Mesenchymal stem cell (in vitro differentiated cells and primary cell): Measurements from ENCODE around the gene RNF138.
"Not testable (repeated sequence)": the region's sequence is repeated elsewhere in the genome, so short reads cannot be mapped to it uniquely, and the experiment has no call there.

ENCODE experiments used
- DNase-seq: peaks from one replicate; pipeline ENCODE4 v3.0.0-alpha.2; 2013
- H2AFZ ChIP-seq: one replicate; pipeline ENCODE4 v1.6.1; 2013; ENCODE audit warnings: low read depth, mild to moderate bottlenecking, control low read depth, inconsistent platforms, low read length, moderate library complexity
- H2AK5ac ChIP-seq: 2 replicates; pipeline ENCODE4 v1.6.1; 2013; ENCODE audit warnings: low read length, moderate library complexity, mild to moderate bottlenecking, inconsistent platforms; ENCODE audit not compliant: severe bottlenecking
- H2BK120ac ChIP-seq: one replicate; pipeline ENCODE4 v1.6.1; 2013; ENCODE audit warnings: low read depth, mild to moderate bottlenecking, inconsistent platforms, low read length, moderate library complexity
- H2BK12ac ChIP-seq, 2 experiments: one replicate each; pipeline ENCODE4 v1.6.1; 2013; ENCODE audit warnings: inconsistent platforms in 2 of 2, low read length in 2 of 2, mild to moderate bottlenecking in 2 of 2, moderate library complexity in 2 of 2, control low read depth in 1 of 2
- H2BK15ac ChIP-seq: one replicate; pipeline ENCODE4 v1.6.1; 2013; ENCODE audit warnings: mild to moderate bottlenecking, low read depth, inconsistent platforms; ENCODE audit not compliant: poor library complexity, severe bottlenecking
- H2BK5ac ChIP-seq: 2 replicates; pipeline ENCODE4 v1.6.1; 2013; ENCODE audit warnings: low read depth, mild to moderate bottlenecking, low read length, control low read depth, inconsistent platforms; ENCODE audit not compliant: poor library complexity, severe bottlenecking
- H3K14ac ChIP-seq, 2 experiments: one replicate each; pipeline ENCODE4 v1.6.1; 2013; ENCODE audit warnings: inconsistent platforms in 2 of 2, low read length in 2 of 2, control low read depth in 1 of 2, mild to moderate bottlenecking in 1 of 2, moderate library complexity in 1 of 2
- H3K18ac ChIP-seq, 2 experiments: one replicate each; pipeline ENCODE4 v1.6.1; 2013; ENCODE audit warnings: inconsistent platforms in 2 of 2, low read length in 2 of 2, control low read depth in 1 of 2, low read depth in 1 of 2, mild to moderate bottlenecking in 1 of 2
- H3K23ac ChIP-seq, 2 experiments: one replicate each; pipeline ENCODE4 v1.6.1; 2013; ENCODE audit warnings: inconsistent platforms in 2 of 2, low read length in 2 of 2, mild to moderate bottlenecking in 2 of 2, moderate library complexity in 2 of 2, control low read depth in 1 of 2
- H3K27ac ChIP-seq: 2 replicates; pipeline ENCODE4 v1.5.1; 2013; ENCODE audit warnings: mild to moderate bottlenecking, moderate library complexity, low read length, control low read depth, inconsistent platforms; ENCODE audit not compliant: poor library complexity, severe bottlenecking
- H3K27me3 ChIP-seq, 2 experiments: 2 replicates each; pipeline versions ENCODE4 v1.6.1 to v1.7.0; 2013; ENCODE audit warnings: low read length in 2 of 2, mild to moderate bottlenecking in 2 of 2, moderate library complexity in 2 of 2, control low read depth in 1 of 2, inconsistent platforms in 1 of 2; ENCODE audit not compliant: control insufficient read depth in 1 of 2, insufficient read depth in 1 of 2
- H3K36me3 ChIP-seq, 2 experiments: 2 replicates each; pipeline versions ENCODE4 v1.6.1 to v1.7.0; 2013; ENCODE audit warnings: low read length in 2 of 2, control low read depth in 1 of 2, inconsistent platforms in 1 of 2, low read depth in 1 of 2, mild to moderate bottlenecking in 1 of 2; ENCODE audit not compliant: insufficient read depth in 2 of 2, control insufficient read depth in 1 of 2
- H3K4ac ChIP-seq, 2 experiments: one replicate each; pipeline ENCODE4 v1.6.1; 2013; ENCODE audit warnings: inconsistent platforms in 2 of 2, low read length in 2 of 2, mild to moderate bottlenecking in 2 of 2, moderate library complexity in 2 of 2, control low read depth in 1 of 2, low read depth in 1 of 2
- H3K4me1 ChIP-seq: 2 replicates; pipeline ENCODE4 v1.6.1; 2013; ENCODE audit warnings: low read depth, low read length, control low read depth; ENCODE audit not compliant: control insufficient read depth, insufficient read depth
- H3K4me2 ChIP-seq: 2 replicates; pipeline ENCODE4 v1.6.1; 2013; ENCODE audit warnings: low read length, mild to moderate bottlenecking, inconsistent platforms; ENCODE audit not compliant: poor library complexity, severe bottlenecking
- H3K4me3 ChIP-seq, 2 experiments: 2 replicates each; pipeline versions ENCODE4 v1.5.1 to v1.7.0; 2013; ENCODE audit warnings: low read length in 2 of 2, mild to moderate bottlenecking in 2 of 2, control low read depth in 1 of 2, low read depth in 1 of 2; ENCODE audit not compliant: insufficient read depth in 1 of 2
- H3K79me1 ChIP-seq: replicated peaks from 2 replicates; pipeline ENCODE4 v1.6.1; 2013; ENCODE audit warnings: mild to moderate bottlenecking, control low read depth, low read length, inconsistent platforms; ENCODE audit not compliant: poor library complexity, severe bottlenecking
- H3K9ac ChIP-seq: 2 replicates; pipeline ENCODE4 v1.7.0; 2013; ENCODE audit warnings: mild to moderate bottlenecking, low read length, moderate library complexity
- H3K9me3 ChIP-seq: 2 replicates; pipeline ENCODE4 v1.7.0; 2013; ENCODE audit warnings: mild to moderate bottlenecking, low read length; ENCODE audit not compliant: control insufficient read depth
- H4K8ac ChIP-seq: one replicate; pipeline ENCODE4 v1.6.1; 2013; ENCODE audit warnings: inconsistent platforms, mild to moderate bottlenecking, low read length, moderate library complexity
- H4K91ac ChIP-seq: one replicate; pipeline ENCODE4 v1.6.1; 2013; ENCODE audit warnings: mild to moderate bottlenecking, low read length, inconsistent platforms
- WGBS: methylation state at CpG from one replicate; pipeline ENCODE4 v1.1.7; 2013; ENCODE audit warnings: mixed read lengths; 5-methylcytosine and 5-hydroxymethylcytosine counted together

RNF138 gene

GRCh38 chr18:32157580-32157979 is 65.9 kb downstream of the RNF138 start:
- no peak overlapping the region for H3K4ac ChIP-seq
- H3K4me2 ChIP-seq = no peak overlapping the region
- H3K23ac ChIP-seq = no peak overlapping the region
- H3K4me1 ChIP-seq = no peaks in the 10 kb centered on the region
- no peak overlapping the region for H2BK12ac ChIP-seq
- DNase-seq = no peak
- H3K18ac ChIP-seq = no peak overlapping the region
- WGBS = 74% methylated on average over 5 of the region's 5 CpGs
- no peaks in the 10 kb centered on the region for H3K27me3 ChIP-seq
- no peak overlapping the region for H2BK15ac ChIP-seq
- H2BK120ac ChIP-seq = no peak overlapping the region
- no peak overlapping the region for H4K91ac ChIP-seq
- no peak overlapping the region for H2AK5ac ChIP-seq
- H3K79me1 ChIP-seq = no peaks in the 10 kb centered on the region
- H3K9ac ChIP-seq = peak overlapping the region; percentile 60
- H3K14ac ChIP-seq = no peak overlapping the region
- H4K8ac ChIP-seq = no peak overlapping the region
- H3K9me3 ChIP-seq = no peaks in the 10 kb centered on the region
- no peak overlapping the region for H3K27ac ChIP-seq
- H3K4me3 ChIP-seq = peak overlapping the region in 1 of 2 experiments; percentile 67
- no peak overlapping the region for H2BK5ac ChIP-seq
- no peak overlapping the region for H2AFZ ChIP-seq
- no peaks in the 10 kb centered on the region for H3K36me3 ChIP-seq

DNA sequence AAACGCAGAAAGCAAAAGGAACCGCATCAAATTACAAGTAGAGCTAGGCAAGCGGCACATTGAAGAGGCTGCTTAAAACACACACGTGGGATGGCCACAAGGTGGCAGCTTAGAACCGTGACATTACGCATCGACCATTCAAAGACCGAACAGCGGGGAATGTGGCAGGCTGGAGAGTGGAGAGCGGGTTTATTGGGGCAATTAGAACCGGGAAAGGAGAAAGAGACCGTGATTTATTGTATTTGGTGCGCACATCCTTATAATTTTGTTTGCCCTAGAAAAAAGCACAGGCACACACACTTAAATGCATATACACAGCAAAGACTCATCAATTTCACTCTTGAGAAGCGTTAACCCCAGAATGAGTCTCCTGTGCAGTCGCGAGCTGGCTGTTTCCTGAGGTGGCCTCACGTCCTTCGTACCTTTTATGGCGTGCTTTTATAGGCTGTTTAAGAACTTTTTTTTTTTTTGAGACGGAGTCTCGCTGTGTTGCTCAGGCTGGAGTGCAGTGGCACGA is 66.5 kb downstream of the RNF138 start:
- Histone ChIP-seq H3K36me3 (no peaks in the 10 kb centered on the region), H3K27me3 (peaks cover 0 to 1% of the 10 kb centered on the region in 2 experiments), H2AFZ (no peak overlapping the region), H3K9me3 (no peaks in the 10 kb centered on the region), H3K18ac (no peak overlapping the region), H3K23ac (no peak overlapping the region), H3K4me3 (peak overlapping the region in 1 of 2 experiments; percentile 67), H2BK15ac (no peak overlapping the region), H3K4me1 (no peaks in the 10 kb centered on the region), H2BK12ac (no peak overlapping the region), H2BK120ac (no peak overlapping the region), H3K79me1 (no peaks in the 10 kb centered on the region), H3K14ac (no peak overlapping the region), H3K27ac (no peak overlapping the region), H4K91ac (no peak overlapping the region), H3K4me2 (peak overlapping the region; percentile 91), H3K4ac (no peak overlapping the region), H3K9ac (peak overlapping the region; percentile 60), H2BK5ac (no peak overlapping the region), H4K8ac (no peak overlapping the region), H2AK5ac (no peak overlapping the region)
- peak; percentile 89 for DNase-seq
- WGBS = 3% methylated on average over 20 of the region's 22 CpGs

GRCh38 chr18:32158631-32159030 is 67.0 kb downstream of the RNF138 start:
- not testable (repeated sequence) for H3K18ac ChIP-seq, H3K27ac ChIP-seq, H2AFZ ChIP-seq, H3K36me3 ChIP-seq, H2BK120ac ChIP-seq, H4K8ac ChIP-seq, H3K27me3 ChIP-seq, H3K14ac ChIP-seq, H3K4me1 ChIP-seq, H3K79me1 ChIP-seq, H4K91ac ChIP-seq, H3K23ac ChIP-seq, H2BK12ac ChIP-seq, H3K4ac ChIP-seq, H3K9me3 ChIP-seq, DNase-seq, H3K4me2 ChIP-seq, H2AK5ac ChIP-seq, H2BK15ac ChIP-seq, H2BK5ac ChIP-seq
- Histone ChIP-seq H3K9ac (peak overlapping the region; percentile 60), H3K4me3 (peak overlapping the region in 1 of 2 experiments; percentile 67)
- 82% methylated on average over 8 of the region's 9 CpGs for WGBS

GRCh38 chr18:32160547-32160946 is 68.9 kb downstream of the RNF138 start:
- no peak overlapping the region for H3K4me3 ChIP-seq
- no peak overlapping the region for H2BK15ac ChIP-seq
- H3K4ac ChIP-seq = no peak overlapping the region
- H3K23ac ChIP-seq = no peak overlapping the region
- H3K27ac ChIP-seq = no peak overlapping the region
- H4K8ac ChIP-seq = no peak overlapping the region
- H3K4me1 ChIP-seq = no peaks in the 10 kb centered on the region
- H2BK120ac ChIP-seq = no peak overlapping the region
- H2BK5ac ChIP-seq = no peak overlapping the region
- H2AFZ ChIP-seq = no peak overlapping the region
- no peak overlapping the region for H3K9ac ChIP-seq
- H3K14ac ChIP-seq = no peak overlapping the region
- H2AK5ac ChIP-seq = no peak overlapping the region
- H3K79me1 ChIP-seq = no peaks in the 10 kb centered on the region
- no peaks in the 10 kb centered on the region for H3K9me3 ChIP-seq
- H3K18ac ChIP-seq = no peak overlapping the region
- DNase-seq = no peak
- no peak overlapping the region for H3K4me2 ChIP-seq
- H4K91ac ChIP-seq = no peak overlapping the region
- H3K27me3 ChIP-seq = peaks cover 5 to 8% of the 10 kb centered on the region in 2 experiments
- 42% methylated on average over 1 of the region's 2 CpGs for WGBS
- H3K36me3 ChIP-seq = no peaks in the 10 kb centered on the region
- no peak overlapping the region for H2BK12ac ChIP-seq
